Stimulated activated CD4-positive, alpha-beta T cell treated with anti-CD3 and anti-CD28 coated beads, TNF-alpha, amount 100 ng/mL, for 4 hours (primary cell): ENCODE data around the gene MRFAP1.
"Not testable (repeated sequence)": the region's sequence is repeated elsewhere in the genome, so short reads cannot be mapped to it uniquely, and the experiment has no call there.

Experiments used
- DNase-seq, 3 experiments: peaks; one replicate each; pipeline ENCODE4 v3.0.0-alpha.2; 2020; ENCODE audit warnings: low read depth in 3 of 3

The MRFAP1 gene

GRCh38 chr4:6668391-6668790, 27.9 kb downstream of the MRFAP1 start:
- no peak for DNase-seq

GRCh38 chr4:6671648-6672047, 31.2 kb downstream of the MRFAP1 start:
- DNase-seq: no peak

DNA sequence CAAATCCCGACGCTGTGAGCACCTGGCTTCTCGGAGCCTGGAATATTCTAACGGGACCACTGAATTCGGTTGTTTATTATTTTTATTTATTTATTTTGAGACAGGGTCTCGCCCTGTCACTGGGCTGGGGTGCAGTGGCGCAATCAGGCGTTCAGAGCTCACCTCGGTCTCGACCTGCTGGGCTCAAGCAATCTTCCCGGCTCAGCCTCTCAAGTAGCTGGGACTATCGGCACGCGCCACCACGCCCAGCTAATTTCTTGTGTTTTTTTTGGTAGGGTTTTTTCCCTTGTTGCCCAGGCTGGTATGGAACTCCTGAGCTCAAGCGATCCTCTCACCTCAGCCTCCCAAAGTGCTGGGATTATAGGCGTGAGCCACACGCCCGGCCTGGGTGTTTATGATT, 31.6 kb downstream of the MRFAP1 start:
- no peak for DNase-seq

DNA sequence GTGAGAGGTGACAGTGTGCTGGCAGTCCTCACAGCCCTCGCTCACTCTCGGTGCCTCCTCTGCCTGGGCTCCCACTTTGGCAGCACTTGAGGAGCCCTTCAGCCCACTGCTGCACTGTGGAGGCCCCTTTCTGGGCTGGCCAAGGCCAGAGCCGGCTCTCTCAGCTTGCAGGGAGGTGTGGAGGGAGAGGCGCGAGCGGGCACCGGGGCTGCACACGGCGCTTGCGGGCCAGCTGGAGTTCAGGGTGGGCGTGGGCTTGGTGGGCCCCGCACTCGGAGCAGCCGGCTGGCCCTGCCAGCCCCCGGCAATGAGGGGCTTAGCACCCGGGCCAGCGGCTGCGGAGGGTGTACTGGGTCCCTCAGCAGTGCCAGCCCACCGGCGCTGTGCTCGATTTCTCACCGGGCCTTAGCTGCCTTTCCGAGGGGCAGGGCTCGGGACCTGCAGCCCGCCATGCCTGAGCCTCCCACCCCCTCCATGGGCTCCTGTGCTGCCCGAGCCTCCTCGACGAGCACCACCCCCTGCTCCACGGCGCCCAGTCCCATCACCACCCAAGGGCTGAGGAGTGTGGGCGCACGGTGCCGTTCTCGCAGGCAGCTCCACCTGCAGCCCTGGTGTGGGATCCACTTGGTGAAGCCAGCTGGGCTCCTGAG, 32.2 kb downstream of the MRFAP1 start:
- DNase-seq: not testable (repeated sequence)

GRCh38 chr4:6673191-6673659, 32.7 kb downstream of the MRFAP1 start:
- peak in 1 of 3 experiments; percentile 42 for DNase-seq

- peak; percentile 85 to 88 (median 85) for DNase-seq
Measured at GRCh38 chr4:6673660-6674499, 33.4 kb downstream of the MRFAP1 start.

- peak in 2 of 3 experiments; percentile 53 to 54 for DNase-seq
Measured at GRCh38 chr4:6674500-6675149, 34.1 kb downstream of the MRFAP1 start.

DNA sequence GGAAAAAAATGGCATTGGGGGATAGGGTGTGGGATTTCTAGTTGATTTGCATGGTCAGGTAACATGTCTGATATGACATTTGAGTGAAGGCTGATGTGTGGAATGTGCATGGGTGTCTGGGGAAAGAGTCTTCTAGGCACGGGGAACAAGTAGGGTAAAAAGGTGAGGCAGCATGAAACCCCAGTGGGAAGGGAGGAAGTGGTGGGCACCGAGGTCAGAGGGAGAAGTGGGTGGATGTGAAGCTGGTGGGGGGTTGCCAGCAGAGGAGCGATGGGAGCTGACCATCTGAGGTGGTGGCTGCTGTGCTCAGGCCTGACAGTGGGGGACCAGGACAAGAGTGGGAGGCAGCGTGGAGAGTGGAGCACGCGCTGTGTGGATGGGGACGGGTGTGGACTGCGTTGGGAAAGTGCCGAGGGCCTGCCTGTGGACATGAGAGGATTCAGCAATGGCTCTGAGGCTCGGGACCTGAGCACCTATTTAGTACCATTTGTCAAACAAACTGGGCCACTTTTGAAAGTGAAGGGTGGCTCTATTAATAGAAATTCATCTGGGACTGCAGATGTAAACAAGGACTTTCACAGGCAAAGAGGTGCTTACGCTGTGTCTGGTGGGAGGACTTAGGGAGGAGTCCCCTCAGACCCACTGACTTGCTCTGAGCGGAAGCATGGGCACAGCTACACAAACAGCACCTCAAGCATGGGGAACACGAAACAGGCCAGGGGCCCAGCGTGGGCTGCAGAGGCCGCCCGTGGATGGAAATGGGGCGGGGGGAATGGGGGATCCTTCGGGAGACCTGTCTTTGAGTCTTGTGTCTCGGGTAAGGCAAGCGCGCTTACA, 36.5 kb downstream of the MRFAP1 start:
- DNase-seq: no peak

DNA sequence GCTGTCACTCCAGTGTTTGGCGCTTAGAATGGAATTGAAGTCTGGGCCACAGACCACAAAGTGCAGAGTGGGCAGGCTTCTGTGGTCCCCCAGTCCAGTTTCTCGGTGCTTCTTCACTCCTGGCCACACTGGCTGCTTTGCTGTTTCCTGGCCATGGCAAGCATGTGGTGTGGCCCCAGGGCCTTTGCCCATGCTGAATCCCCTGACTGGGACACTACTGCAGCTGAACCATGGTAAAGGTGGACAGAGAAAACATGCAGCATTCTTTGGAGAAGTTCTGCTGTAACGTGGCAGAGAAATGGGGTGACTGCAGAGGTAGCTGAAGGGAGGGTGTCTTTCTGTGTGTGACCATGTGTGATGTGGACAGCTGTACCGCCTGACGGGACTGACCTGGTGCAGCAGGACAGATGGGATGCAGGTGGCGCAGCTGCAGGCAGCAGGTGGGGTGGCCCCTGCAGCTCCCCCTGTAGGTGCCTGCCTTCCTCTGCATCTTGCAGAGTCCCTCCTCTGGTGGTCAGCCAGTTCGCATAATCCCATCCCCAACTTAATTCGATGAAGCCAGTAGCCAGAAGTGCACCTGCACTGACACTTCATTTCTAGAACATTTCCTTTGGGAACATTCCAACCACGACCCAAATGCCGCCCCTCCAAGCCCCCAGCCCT, 40.0 kb downstream of the MRFAP1 start:
- DNase-seq: no peak

DNA sequence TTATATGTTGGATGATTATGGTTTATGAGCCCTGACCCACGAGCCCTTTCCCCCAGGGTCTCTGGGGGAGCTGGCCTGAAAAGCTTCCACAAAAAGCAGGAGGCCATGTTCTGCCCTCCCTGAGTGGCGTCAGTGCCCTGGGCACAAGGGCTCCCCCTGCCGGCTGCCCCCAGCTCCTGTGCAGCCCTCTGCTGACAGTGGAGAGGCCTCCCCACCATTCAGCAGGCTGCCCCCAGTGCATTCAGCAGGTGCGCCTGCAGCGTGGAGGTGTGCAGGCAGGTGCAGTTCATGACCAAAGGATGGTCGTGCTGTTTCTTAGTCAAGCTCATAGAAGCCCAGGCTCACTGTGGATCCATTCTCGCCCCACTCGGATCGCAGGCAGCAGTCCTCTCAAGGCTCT, 40.7 kb downstream of the MRFAP1 start:
- no peak for DNase-seq

GRCh38 chr4:6682862-6683590, 42.5 kb downstream of the MRFAP1 start:
- no peak for DNase-seq

- DNase-seq: no peak
Measured at GRCh38 chr4:6684656-6685055, 44.2 kb downstream of the MRFAP1 start.

DNA sequence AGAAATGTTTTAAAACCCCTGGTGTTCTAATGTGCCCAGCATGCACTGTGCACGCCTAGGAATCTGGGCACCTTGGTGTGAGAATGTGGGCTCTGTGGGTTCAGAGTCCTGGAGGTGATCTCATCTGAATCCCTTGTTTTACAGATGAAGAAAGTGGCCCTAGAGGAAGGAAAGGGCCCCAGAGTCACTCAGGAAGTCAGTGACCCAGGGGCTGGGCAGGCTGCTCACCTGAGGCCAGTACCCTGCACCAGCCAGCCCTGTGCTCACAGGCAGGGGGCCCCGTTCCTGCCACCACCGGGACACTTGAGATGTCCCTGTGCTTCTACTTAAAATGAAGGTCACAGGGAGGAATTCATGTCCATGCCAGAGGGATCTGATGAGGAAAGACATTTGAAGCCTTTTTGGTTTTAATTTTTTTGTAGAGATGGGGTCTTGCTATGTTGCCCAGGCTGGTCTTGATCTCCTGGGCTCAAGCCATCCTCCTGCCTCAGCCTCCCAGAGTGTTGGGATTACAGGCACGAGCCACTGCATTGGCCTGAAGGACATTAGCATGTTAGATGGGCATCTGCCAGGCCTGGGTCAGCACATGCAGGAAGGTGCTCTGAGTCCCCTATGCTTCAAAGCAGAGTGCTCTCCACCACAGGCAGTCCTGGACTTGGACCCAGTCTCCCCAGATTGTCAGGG, 45.8 kb downstream of the MRFAP1 start:
- no peak for DNase-seq

DNA sequence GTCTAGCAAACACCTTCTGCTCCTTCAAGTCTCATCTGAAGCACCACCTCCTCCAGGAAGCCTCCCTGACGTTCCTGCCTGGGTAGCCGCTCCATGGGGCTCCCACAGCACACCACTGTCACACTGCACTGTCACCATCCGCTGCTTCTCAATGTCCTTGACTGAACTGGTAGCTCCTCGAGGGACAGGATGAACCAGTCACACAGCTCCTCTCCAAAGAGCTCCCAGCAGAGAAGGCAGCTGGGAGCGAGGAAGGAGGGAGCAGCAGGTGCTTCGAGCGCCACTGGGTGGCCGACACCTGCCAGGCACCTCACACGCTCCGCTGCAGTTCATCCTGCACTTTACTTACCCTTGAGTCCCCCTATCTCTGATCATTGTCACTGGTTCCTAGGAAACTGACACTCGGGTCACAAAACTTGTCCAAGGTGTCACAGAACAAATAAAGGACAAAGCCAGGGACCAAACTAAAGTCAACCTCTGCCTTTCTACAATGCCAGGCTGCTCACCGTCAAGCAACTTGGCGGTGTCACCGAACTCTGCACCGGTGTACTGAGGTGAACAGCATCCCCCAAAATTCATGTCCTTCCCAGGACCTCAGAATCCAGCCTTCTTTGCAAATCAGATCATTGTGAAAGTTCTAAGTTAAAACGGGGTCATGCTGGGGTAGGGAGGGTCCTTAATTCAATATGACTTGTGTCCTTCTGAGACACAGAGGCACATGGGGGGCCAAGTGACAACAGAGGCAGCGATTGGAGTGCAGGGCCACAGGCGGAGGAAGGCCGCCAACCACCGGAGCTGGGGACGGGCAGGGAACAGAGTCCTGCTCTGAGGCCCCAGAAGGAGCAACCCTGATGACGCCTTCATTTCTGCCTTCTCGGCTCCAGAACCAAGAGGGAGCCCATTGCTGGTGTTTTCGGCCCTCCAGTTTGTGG, 47.7 kb downstream of the MRFAP1 start:
- DNase-seq: no peak

DNA sequence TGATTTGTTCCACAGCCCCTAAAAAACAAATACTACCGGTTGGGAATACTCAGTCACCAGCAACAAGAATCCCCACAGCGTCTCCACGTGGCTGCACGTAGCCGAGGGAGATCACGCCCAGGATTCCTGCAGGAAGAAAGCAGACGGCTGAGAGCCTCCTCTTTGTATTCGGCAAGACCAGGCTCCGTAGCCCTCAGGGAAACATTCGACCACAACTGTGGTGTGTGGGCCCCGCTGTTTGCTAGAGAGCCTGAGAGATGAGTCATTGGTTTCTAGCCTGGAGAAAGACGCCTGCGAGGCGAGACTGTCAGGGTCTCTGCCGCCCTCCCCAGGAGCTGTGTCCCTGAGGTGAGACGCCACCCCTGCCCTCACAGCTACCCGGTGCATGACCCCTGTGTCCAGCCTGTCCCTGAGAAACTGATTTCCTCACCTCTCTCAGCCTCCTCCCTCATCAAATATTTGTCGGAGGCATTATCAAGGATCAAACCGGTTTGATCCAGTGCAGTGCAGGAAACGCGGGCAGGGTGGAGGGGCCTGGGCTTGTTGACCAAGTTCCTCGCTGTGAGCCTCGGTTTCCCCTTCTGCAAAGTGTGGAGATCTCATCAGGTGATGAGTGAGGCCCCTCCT, 48.5 kb downstream of the MRFAP1 start:
- peak; percentile 39 to 54 (median 48) for DNase-seq

GRCh38 chr4:6689506-6689960, 49.0 kb downstream of the MRFAP1 start:
- no peak for DNase-seq
